ENCODE data around the gene TSN.

Gene TSN

GRCh38 chr2:121746071-121746578 is 9.3 kb upstream of the TSN start:
- DNase-seq (ENCODE audit: low read depth, low spot score) = no peak

DNA sequence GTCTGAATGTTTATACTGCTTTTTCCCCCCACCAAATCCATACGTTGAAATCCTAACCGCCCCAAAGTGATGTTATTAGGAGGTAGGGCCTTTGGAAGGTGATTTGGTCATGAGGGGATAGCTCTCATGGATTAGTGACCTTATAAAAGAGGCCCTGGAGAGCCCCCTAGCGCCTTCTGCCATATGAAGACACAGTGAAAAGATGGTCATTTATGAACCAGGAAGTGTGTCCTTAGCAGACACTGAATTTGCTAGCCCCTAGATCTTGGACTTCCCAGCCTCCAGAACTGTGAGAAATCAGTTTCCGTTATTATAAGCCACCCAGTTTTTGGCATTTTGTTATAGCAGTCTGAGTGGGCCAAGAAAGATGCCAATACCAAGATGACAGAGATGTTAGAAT is 7.2 kb upstream of the TSN start:
- DNase-seq (ENCODE audit: low read depth, low spot score) = no peak

DNA sequence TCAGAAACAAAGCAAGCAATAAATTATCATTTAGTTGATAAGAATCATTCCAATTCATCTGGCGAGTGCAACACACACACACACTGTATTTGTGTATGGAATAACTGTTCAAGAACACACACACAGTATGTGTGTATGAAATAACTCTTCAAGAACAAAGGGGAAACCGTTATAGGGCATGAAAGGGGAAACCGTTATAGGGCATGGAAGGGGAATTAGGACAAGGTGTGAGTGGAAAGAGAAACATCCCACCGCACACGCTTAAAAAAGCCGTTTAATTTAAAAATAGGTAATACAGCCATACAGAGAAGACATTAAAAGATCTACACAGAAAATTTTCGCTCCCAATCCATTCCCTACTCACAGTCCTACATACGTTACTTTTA is 607 bp upstream of the TSN start:
- no peak for DNase-seq (ENCODE audit: low read depth, low spot score)

DNA sequence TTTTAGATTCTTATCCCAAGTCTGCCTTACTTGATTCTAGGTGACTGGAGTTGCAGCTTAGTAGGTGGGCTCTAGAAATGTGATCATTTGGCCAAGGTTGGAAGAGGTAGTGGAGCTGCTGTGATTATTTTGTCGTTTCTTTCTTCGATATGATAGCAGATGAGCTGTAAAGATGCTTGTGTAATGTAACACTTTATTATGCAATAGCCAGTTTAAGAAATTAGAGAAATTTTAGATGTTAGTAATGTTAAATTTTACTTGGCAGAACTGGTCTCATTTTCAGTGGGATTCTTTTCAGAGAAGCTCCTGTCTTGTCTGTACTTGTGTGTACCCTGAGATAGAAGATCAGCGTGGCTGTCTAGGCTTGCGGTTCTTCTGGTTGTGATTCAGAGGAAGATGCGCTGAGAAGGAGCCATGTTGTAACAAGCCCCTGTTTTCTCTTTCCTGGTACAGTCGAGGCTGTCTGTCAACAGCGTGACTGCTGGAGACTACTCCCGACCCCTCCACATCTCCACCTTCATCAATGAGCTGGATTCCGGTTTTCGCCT is 9.3 kb downstream of the TSN start:
- no peak for DNase-seq (ENCODE audit: low read depth, low spot score)

DNA sequence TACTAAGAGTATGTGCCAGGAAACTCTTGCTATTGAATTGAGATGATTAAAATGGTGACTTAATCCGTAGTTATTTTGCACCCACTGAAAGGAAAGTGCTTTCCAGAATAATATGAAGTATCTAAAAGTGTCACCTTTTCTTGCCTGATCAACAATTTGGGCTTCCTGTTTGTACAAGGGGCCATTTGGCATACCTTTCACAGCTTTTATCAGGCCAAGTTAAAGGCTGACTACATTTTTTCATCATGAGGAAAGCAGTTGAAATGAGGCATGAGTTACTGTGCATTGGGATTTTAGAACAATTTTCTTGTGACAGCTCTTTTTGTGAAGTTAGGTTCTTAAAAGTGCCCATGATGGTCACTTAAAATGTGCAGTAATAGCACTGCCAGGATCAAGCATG is 11.2 kb downstream of the TSN start:
- DNase-seq (ENCODE audit: low read depth, low spot score) = no peak

GRCh38 chr2:121768143-121768755 is 12.8 kb downstream of the TSN start:
- no peak for DNase-seq (ENCODE audit: low read depth, low spot score)

- no peak for DNase-seq (ENCODE audit: low read depth, low spot score)
These were observed 16.7 kb downstream of the TSN start for GRCh38 chr2:121771976-121772742.

DNA sequence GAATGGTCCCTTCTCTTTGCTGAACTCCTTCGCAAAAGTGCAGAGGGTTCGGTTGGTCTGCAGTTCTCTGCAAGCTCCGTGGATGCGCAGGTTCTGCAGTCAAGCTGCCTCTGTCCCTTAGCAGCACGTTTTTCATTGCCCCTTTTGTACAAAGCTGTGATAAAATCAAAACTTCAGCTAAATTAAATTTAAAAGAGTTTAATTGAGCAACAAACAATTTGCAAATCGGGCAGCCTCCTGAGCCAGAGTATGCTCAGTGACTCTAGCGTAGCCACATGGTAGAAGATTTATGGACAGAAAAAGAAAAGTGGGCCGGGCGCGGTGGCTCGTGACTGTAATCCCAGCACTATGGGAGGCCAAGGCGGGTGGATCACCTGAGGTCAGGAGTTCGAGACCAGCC is 18.8 kb downstream of the TSN start:
- DNase-seq (ENCODE audit: low read depth, low spot score) = no peak

- DNase-seq (ENCODE audit: low read depth, low spot score) = no peak
These were observed 20.9 kb downstream of the TSN start for GRCh38 chr2:121776361-121776760.

DNA sequence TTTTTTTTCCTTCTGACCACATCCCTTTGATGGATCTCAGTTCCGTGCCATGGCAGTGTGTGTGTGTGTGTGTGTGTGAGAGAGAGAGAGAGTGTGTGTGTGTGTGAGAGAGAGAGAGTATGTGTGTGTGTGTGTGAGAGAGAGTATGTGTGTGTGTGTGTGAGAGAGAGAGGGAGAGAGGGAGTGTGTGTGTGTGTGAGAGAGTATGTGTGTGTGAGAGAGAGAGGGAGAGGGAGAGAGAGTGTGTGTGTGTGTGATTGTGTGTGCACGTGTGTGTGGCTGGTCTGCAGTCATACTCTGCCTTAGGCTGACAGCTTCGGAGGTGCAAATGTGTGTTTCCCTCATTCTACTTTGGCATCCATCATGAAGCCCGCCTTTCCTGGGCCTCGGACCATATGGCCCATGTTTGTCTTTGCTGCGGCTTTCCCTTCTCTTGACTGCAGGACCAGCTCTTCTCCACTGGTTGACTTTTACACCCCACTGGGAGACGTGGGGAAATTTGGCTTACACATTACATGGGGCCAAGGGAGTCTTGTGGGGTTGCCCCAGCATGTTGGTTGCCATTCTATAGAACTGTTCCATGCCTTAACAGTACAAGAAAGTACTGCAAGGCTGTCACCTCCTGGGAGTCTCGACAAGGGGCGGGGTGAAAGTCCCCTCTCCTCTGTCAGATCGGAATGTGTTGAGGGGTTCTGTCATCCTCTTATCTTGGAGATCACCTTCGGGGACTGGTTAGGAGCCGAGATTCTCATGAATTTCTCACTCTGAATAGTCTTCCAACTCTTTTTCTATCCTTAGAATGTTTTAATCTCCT is 21.6 kb downstream of the TSN start:
- no peak for DNase-seq (ENCODE audit: low read depth, low spot score)

DNA sequence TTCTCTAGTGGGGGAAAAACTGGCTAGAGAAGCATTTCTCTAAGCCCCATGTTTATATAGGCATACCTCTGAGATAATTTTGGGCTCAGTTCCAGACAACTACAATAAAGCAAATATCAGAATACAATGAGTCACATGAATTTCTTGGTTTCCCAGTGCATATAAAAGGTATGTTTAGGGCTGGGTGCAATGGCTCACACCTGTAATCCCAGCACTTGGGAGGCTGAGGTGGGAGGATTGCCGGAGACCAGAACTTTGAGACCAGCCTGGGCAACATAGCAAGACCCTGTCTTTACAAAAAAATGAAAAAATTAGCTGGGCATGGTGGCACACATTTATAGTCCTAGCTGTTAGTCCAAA is 22.2 kb downstream of the TSN start:
- DNase-seq (ENCODE audit: low read depth, low spot score) = no peak

DNA sequence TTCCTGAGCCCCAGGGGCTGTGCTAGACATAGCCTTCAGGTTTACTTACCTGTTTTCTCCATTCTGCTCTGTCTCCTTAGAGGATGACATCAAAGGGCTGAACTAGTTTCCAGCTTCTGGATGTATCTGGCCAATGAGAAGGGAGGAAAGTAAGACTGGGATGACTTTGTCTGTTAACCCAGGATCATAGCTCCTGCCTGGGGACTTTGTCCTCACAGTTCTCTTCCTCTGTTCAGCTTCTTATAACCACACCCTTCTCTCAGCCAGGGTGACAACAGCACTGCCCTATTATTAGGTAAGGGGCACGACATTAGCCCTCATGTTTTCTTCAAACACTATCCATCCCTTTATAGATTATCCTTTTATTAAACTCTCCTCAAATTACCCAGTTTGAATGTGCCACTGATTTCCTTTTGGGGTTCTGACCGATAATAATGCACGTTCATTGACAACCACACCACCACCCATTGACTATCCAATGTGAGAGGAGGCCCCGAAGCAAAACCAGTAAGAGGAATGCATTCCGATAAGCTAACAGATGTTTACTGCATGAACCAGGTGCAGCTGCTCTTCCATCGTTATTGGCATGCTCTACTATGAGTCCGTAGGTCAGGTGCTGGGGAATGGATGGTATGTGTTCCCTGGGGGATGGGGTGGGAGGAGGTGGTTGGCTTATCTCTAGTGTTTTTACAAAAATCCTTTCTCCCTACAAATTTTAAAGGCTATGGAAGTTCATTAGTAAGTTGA is 23.5 kb downstream of the TSN start:
- no peak for DNase-seq (ENCODE audit: low read depth, low spot score)

GRCh38 chr2:121783180-121783579 is 27.7 kb downstream of the TSN start:
- no peak for DNase-seq (ENCODE audit: low read depth, low spot score)

DNA sequence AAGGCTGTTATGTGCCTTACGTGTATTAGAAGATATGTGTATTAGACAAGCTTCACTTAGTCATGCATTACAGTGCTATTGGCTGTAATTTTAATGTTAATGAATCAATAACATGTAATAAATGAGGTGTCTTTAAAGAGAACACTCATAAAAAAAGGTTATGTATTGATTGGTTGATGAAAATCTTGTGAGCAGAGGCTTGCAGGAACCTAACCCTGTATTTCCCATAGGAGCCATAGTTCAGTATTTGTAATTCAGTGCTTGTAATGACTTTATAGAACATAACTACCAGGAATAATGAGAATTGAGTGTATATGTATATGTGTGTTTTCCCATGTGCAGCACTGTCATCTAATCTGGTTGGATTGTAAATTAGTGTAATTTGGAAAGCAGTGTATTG is 33.2 kb downstream of the TSN start:
- DNase-seq (ENCODE audit: low read depth, low spot score) = no peak

GRCh38 chr2:121790276-121790956 is 35.0 kb downstream of the TSN start:
- DNase-seq (ENCODE audit: low read depth, low spot score) = peak; percentile 29

DNA sequence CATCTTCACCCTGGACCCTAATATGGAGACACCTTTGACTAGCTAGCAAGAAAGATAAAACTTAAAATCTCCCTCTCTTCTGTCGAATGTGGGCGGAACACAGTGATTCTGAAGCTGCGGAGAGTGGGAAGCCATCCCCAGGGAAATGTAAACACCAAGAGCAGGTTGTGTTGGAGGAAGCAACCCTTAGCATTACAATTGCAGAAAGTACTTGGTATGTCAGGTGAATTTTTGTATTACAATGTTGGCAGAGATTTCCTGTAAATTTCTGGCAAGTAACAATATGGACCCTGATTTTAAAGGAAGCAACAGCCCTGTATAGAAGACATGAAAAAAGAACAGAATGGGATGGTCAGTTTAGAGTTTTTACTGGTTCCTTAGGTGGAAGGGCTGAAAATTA is 35.8 kb downstream of the TSN start:
- DNase-seq (ENCODE audit: low read depth, low spot score) = no peak

GRCh38 chr2:121791801-121792221 is 36.4 kb downstream of the TSN start:
- DNase-seq (ENCODE audit: low read depth, low spot score) = no peak

- DNase-seq (ENCODE audit: low read depth, low spot score) = no peak
These were observed 38.4 kb downstream of the TSN start for GRCh38 chr2:121793816-121794215.

DNA sequence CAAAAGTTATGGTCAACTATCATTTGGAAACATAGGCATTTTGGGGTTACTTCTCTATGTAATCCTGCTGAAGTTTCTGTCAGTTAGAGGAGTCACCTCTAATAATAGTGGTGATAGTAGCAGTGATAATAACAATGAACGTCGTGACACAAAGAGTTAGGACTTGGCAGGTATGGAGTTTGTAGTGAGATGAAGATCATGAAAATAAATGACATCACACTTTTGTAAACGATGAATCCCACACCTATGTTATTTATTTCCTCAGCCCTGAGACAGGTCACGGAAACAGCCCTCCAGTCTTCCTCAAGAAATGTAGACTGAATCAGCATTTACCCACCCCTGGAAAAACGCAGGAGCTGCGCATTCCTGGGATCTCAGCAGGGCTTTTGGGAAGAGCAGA is 38.8 kb downstream of the TSN start:
- DNase-seq (ENCODE audit: low read depth, low spot score) = no peak

GRCh38 chr2:121796239-121796638 is 40.8 kb downstream of the TSN start:
- no peak for DNase-seq (ENCODE audit: low read depth, low spot score)

DNA sequence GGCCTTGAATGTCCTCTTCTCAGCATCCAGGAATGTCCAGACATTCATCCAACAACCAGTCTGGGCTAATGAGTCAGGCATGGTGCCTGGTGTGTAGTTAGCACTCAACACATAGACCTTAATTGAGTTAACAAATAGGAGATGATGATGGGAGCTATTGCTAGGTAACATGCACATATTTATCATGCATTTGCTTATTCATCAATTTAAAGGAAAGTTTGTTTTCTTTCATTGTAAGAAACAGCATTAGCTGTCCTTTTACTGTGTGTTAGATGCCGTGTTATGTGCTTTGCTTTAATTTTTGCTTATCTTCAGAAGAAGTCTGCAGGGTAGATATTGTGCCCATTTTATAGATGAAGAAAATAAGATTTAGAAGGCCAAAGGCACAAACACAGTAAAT is 43.2 kb downstream of the TSN start:
- no peak for DNase-seq (ENCODE audit: low read depth, low spot score)

Measured in smooth muscle cell of the brain vasculature (primary cell).